Measurements from ENCODE around the gene NEK6. TPM values are rescaled to one million over a fixed set of nuclear protein-coding genes. Genes with fewer than 3 reads are reported as not detected.

NEK6 gene
- total RNA-seq, 1 donor from 2014 or later: 24.9 TPM

GRCh38 chr9:124296796-124297550 lies 39.2 kb downstream of the NEK6 start:
- DNase-seq (ENCODE audit: low spot score): no peak

GRCh38 chr9:124297551-124297901 lies 39.8 kb downstream of the NEK6 start:
- DNase-seq (ENCODE audit: low spot score): peak; percentile 72

- DNase-seq (ENCODE audit: low spot score): no peak
Measured at GRCh38 chr9:124297915-124298645, 40.3 kb downstream of the NEK6 start.

- no peak for DNase-seq (ENCODE audit: low spot score)
Measured at GRCh38 chr9:124298646-124299235, 41.0 kb downstream of the NEK6 start.

GRCh38 chr9:124299515-124300090 lies 41.9 kb downstream of the NEK6 start:
- DNase-seq (ENCODE audit: low spot score): no peak

- DNase-seq (ENCODE audit: low spot score): no peak
Measured at GRCh38 chr9:124300312-124300711, 42.6 kb downstream of the NEK6 start.

GRCh38 chr9:124302921-124303320 lies 45.2 kb downstream of the NEK6 start:
- no peak for DNase-seq (ENCODE audit: low spot score)

- no peak for DNase-seq (ENCODE audit: low spot score)
Measured at GRCh38 chr9:124303762-124304161, 46.0 kb downstream of the NEK6 start.

- DNase-seq (ENCODE audit: low spot score): no peak
Measured at GRCh38 chr9:124304285-124304684, 46.5 kb downstream of the NEK6 start.

GRCh38 chr9:124306098-124306735 lies 48.5 kb downstream of the NEK6 start:
- DNase-seq (ENCODE audit: low spot score): no peak

GRCh38 chr9:124307379-124308030 lies 49.8 kb downstream of the NEK6 start:
- no peak for DNase-seq (ENCODE audit: low spot score)

GRCh38 chr9:124308606-124309491 lies 51.1 kb downstream of the NEK6 start:
- no peak for DNase-seq (ENCODE audit: low spot score)

- DNase-seq (ENCODE audit: low spot score): no peak
Measured at GRCh38 chr9:124309667-124310084, 51.9 kb downstream of the NEK6 start.

GRCh38 chr9:124311283-124311682 lies 53.5 kb downstream of the NEK6 start:
- DNase-seq (ENCODE audit: low spot score): no peak

GRCh38 chr9:124312290-124313265 lies 54.8 kb downstream of the NEK6 start:
- DNase-seq (ENCODE audit: low spot score): no peak

- DNase-seq (ENCODE audit: low spot score): no peak
Measured at GRCh38 chr9:124313940-124314339, 56.2 kb downstream of the NEK6 start.

GRCh38 chr9:124315882-124316281 lies 58.1 kb downstream of the NEK6 start:
- DNase-seq (ENCODE audit: low spot score): no peak

GRCh38 chr9:124320062-124320973 lies 62.6 kb downstream of the NEK6 start:
- peak; percentile 80 for DNase-seq (ENCODE audit: low spot score)

All from ureter (tissue), 1 donor.